Immature natural killer cell (primary cell): ENCODE data around the gene CALHM6. TPM values are rescaled to one million over a fixed set of nuclear protein-coding genes. Genes with fewer than 3 reads are reported as not detected.

Source experiments
- DNase-seq, 3 donors: peaks; one replicate each; pipeline ENCODE4 v3.0.0; 2022; ENCODE audit warnings: mixed read lengths in 1 of 3
- H3K27ac Mint-ChIP-seq, 6 donors: one replicate each; pipeline ENCODE4 v1.8.0; 2020; ENCODE audit warnings: mixed read lengths in 6 of 6, mild to moderate bottlenecking in 5 of 6, inconsistent platforms in 4 of 6, moderate library complexity in 3 of 6
- H3K27me3 Mint-ChIP-seq, 3 donors: one replicate each; pipeline ENCODE4 v1.8.0; 2020 to 2021; ENCODE audit warnings: low read depth in 3 of 3, mild to moderate bottlenecking in 3 of 3, mixed read lengths in 3 of 3, moderate library complexity in 3 of 3, inconsistent platforms in 1 of 3
- H3K36me3 Mint-ChIP-seq, 3 donors: one replicate each; pipeline ENCODE4 v1.8.0; 2020; ENCODE audit warnings: mixed read lengths in 3 of 3, inconsistent platforms in 2 of 3, mild to moderate bottlenecking in 2 of 3
- H3K4me1 Mint-ChIP-seq, 2 donors: one replicate each; pipeline ENCODE4 v1.8.0; 2020; ENCODE audit warnings: inconsistent platforms in 2 of 2, mild to moderate bottlenecking in 2 of 2, mixed read lengths in 2 of 2, moderate library complexity in 1 of 2
- H3K4me3 Mint-ChIP-seq, 5 donors: one replicate each; pipeline ENCODE4 v1.8.0; 2020; ENCODE audit warnings: mild to moderate bottlenecking in 5 of 5, mixed read lengths in 5 of 5, inconsistent platforms in 3 of 5, moderate library complexity in 3 of 5
- H3K9me3 Mint-ChIP-seq, 6 donors: one replicate each; pipeline ENCODE4 v1.8.0; 2020; ENCODE audit warnings: mild to moderate bottlenecking in 6 of 6, mixed read lengths in 6 of 6, inconsistent platforms in 4 of 6, moderate library complexity in 3 of 6
- polyA plus RNA-seq, 3 donors: library from polyadenylated mRNA; unstranded; fragments of 300-500 nt; fragmentation: Illumina TruSeq; gene quantifications; one replicate each; pipeline ENCODE4 v1.2.3, GENCODE V29; 2021

Gene CALHM6
- polyA plus RNA-seq, 3 donors from 2014 or later, result 26.5 to 107 (median 103) TPM

GRCh38 chr6:116507324-116507723 is 46.1 kb downstream of the CALHM6 start:
- Mint-ChIP-seq H3K27ac (no peak overlapping the region), H3K27me3 (peaks cover 0 to 12% (median 10%) of the 10 kb centered on the region in 3 donors), H3K4me3 (no peak overlapping the region), H3K36me3 (peaks cover 0 to 5% (median 0%) of the 10 kb centered on the region in 3 donors), H3K9me3 (peaks cover 0 to 8% (median 0%) of the 10 kb centered on the region in 6 donors), H3K4me1 (no peaks in the 10 kb centered on the region)
- no peak for DNase-seq

GRCh38 chr6:116508527-116508926 is 47.4 kb downstream of the CALHM6 start:
- Mint-ChIP-seq H3K27me3 (peaks cover 0 to 12% (median 9%) of the 10 kb centered on the region in 3 donors), H3K27ac (no peak overlapping the region), H3K4me3 (no peak overlapping the region), H3K36me3 (peaks cover 0 to 5% (median 0%) of the 10 kb centered on the region in 3 donors), H3K9me3 (peaks cover 0 to 8% (median 0%) of the 10 kb centered on the region in 6 donors), H3K4me1 (no peaks in the 10 kb centered on the region)
- DNase-seq, result no peak

- Mint-ChIP-seq H3K9me3 (peaks cover 0 to 8% (median 0%) of the 10 kb centered on the region in 6 donors), H3K4me3 (no peak within 1 kb of the TSS), H3K27me3 (peaks cover 0 to 7% (median 6%) of the 10 kb centered on the region in 3 donors), H3K27ac (no peak within 1 kb of the TSS), H3K4me1 (no peaks in the 10 kb centered on the region), H3K36me3 (no peaks in the 10 kb centered on the region)
- no peak for DNase-seq
Measured at GRCh38 chr6:116511424-116512110, 50.4 kb downstream of the CALHM6 start, which contains the start of gene CALHM5. CALHM5 (plus strand) TSS chr6:116511639; CDS start chr6:116511697, 58 bp downstream.

GRCh38 chr6:116512111-116512559 is 51.0 kb downstream of the CALHM6 start:
- Mint-ChIP-seq H3K9me3 (peaks cover 0 to 8% (median 0%) of the 10 kb centered on the region in 6 donors), H3K27ac (no peak overlapping the region), H3K36me3 (no peaks in the 10 kb centered on the region), H3K27me3 (peaks cover 0 to 7% (median 6%) of the 10 kb centered on the region in 3 donors), H3K4me1 (no peaks in the 10 kb centered on the region), H3K4me3 (no peak overlapping the region)
- no peak for DNase-seq

- H3K9me3 Mint-ChIP-seq, result peaks cover 0 to 8% (median 0%) of the 10 kb centered on the region in 6 donors
- no peak for DNase-seq
- H3K36me3 Mint-ChIP-seq, result no peaks in the 10 kb centered on the region
- H3K27me3 Mint-ChIP-seq, result peaks cover 0 to 7% (median 6%) of the 10 kb centered on the region in 3 donors
- no peak overlapping the region for H3K27ac Mint-ChIP-seq
- no peak overlapping the region for H3K4me3 Mint-ChIP-seq
- H3K4me1 Mint-ChIP-seq, result no peaks in the 10 kb centered on the region
Measured at GRCh38 chr6:116512734-116513133, 51.6 kb downstream of the CALHM6 start.

Other genes starting within 250 kb of the CALHM6 start
- gene TSPYL4, start 207.3 kb upstream of the CALHM6 start, polyA plus RNA-seq, result 10 to 100 TPM in 1 of 3 donors, 1 to 10 TPM in 2; 8.1 to 11.9 (median 8.1) TPM
- gene TSPYL1, start 181.4 kb upstream of the CALHM6 start, polyA plus RNA-seq, result 10 to 100 TPM; 14.9 to 31.0 (median 21.6) TPM
- gene DSE, start 90.4 kb upstream of the CALHM6 start, polyA plus RNA-seq, result 1 to 10 TPM; 2.6 to 3.9 (median 3.2) TPM
- not detected for gene CALHM5, start 50.3 kb downstream of the CALHM6 start, polyA plus RNA-seq
- gene TRAPPC3L, start 84.3 kb downstream of the CALHM6 start, polyA plus RNA-seq, result under 1 TPM in 2 of 3 donors, not detected in 1; 0.18 to 0.20 TPM
- gene CALHM4, start 92.4 kb downstream of the CALHM6 start, polyA plus RNA-seq, result not detected
- 10 to 100 TPM; 69.1 to 87.3 (median 70.4) TPM for gene RWDD1, start 110.1 kb downstream of the CALHM6 start, polyA plus RNA-seq
- under 1 TPM in 1 of 3 donors, not detected in 2; 0.11 TPM for gene RSPH4A, start 155.1 kb downstream of the CALHM6 start, polyA plus RNA-seq
- 1 to 10 TPM; 4.2 to 8.5 (median 4.6) TPM for gene ZUP1, start 207.4 kb downstream of the CALHM6 start, polyA plus RNA-seq
- gene KPNA5, start 219.8 kb downstream of the CALHM6 start, polyA plus RNA-seq, result 10 to 100 TPM in 1 of 3 donors, 1 to 10 TPM in 2; 5.7 to 19.0 (median 8.4) TPM